HAP-1 (cell line): Measurements from ENCODE around the gene CCDC88A.

Experiments
- DNase-seq, 2 experiments: peaks; one replicate each; pipeline ENCODE4 v3.0.0-alpha.2; 2016 to 2020; ENCODE audit warnings: low spot score in 2 of 2
- H3K27me3 ChIP-seq: fragments of 250-450 bp; sonication (Bioruptor Pico); 2 replicates; pipeline ENCODE4 v1.5.1; 2020; ENCODE audit warnings: low read depth, mild to moderate bottlenecking, moderate library complexity
- H3K36me3 ChIP-seq: fragments of 250-450 bp; sonication (Bioruptor Pico); replicated peaks from 2 replicates; pipeline ENCODE4 v1.5.1; 2020; ENCODE audit warnings: mild to moderate bottlenecking
- H3K4me1 ChIP-seq: fragments of 250-450 bp; sonication (Bioruptor Pico); 2 replicates; pipeline ENCODE4 v1.5.1; 2020; ENCODE audit warnings: mild to moderate bottlenecking
- H3K4me3 ChIP-seq: fragments of 250-450 bp; sonication (Bioruptor Pico); 2 replicates; pipeline ENCODE4 v1.5.1; 2020; ENCODE audit warnings: mild to moderate bottlenecking, moderate library complexity
- H3K9me3 ChIP-seq: fragments of 250-450 bp; sonication (Bioruptor Pico); 2 replicates; pipeline ENCODE4 v1.5.1; 2020; ENCODE audit warnings: mild to moderate bottlenecking, moderate library complexity
- in situ Hi-C: fragments of 300-500 bp; cut with MboI; formaldehyde crosslinking; loops from 3 replicates; pipeline ENCODE4 v1.14.3; 2020; ENCODE audit warnings: low sequenced_read_pairs, inconsistent platforms, mixed read lengths

Gene CCDC88A

DNA sequence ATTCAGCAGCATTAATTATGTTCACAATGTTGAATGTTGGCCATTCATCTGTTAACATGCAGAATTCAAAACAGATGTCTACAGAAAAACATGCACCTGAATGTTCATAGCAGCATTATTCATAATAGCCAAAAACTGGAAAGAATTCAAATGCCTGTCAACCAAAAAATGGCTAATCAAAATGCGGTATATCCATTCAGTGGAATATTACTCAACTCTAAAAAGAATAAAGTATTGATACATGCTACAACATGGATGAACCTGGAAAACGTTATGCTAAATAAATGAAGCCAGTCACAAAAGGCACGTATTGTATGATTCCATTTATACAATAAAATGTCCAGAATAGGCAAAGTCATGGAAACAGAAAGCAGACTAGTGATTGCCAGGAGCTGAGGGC, 68.0 kb downstream of the CCDC88A start:
- Histone ChIP-seq H3K9me3 (no peaks in the 10 kb centered on the region), H3K4me3 (no peak overlapping the region), H3K27me3 (no peaks in the 10 kb centered on the region), H3K4me1 (no peaks in the 10 kb centered on the region), H3K36me3 (peaks cover 11% of the 10 kb centered on the region)
- DNase-seq = no peak
- in situ Hi-C loops = no loop called here

DNA sequence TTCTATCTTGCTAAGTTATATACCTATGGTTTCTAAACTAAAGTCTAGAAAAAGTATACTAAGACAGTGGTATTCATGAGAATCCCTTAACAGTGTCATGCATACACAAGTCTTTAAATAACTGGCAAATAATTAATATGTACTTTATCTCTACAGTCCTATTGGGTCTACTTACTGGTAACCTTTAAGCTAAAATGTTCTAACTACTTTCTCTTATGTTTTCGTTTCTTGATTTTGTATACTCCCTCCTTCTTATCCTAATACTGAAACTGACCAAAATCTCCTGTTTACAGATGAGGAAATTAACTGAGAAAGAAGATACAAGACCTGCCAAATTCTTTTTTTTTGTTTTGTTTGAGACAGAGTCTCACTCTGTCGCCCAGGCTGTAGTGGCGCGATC, 74.6 kb downstream of the CCDC88A start:
- Histone ChIP-seq H3K36me3 (peaks cover 4% of the 10 kb centered on the region), H3K9me3 (no peaks in the 10 kb centered on the region), H3K4me3 (no peak overlapping the region), H3K27me3 (no peaks in the 10 kb centered on the region), H3K4me1 (peaks cover 3% of the 10 kb centered on the region; the same call in 1 of the 2 replicates)
- no peak for DNase-seq
- in situ Hi-C loops = no loop called here

DNA sequence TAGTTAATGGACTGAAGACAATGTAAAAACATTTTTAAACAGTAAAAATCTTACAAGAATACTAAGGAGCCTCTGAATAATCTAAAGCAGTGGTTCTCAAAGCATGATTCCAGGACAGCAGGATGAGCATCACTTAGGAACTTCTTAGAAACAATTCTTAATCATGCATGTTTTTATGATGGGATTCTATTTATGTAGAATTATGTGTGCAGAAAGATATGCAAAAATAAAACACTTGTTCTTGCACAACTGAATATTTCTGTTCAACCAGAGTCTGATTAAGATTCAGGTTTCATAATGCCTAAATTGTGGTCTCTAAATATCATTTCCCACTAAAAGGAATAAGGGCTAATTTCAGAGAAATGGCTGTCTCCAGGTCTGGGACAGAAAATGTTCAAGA, 81.4 kb downstream of the CCDC88A start:
- Histone ChIP-seq H3K4me3 (no peak overlapping the region), H3K9me3 (no peaks in the 10 kb centered on the region), H3K4me1 (peaks cover 3% of the 10 kb centered on the region; the same call in 1 of the 2 replicates), H3K36me3 (peaks cover 9% of the 10 kb centered on the region), H3K27me3 (no peaks in the 10 kb centered on the region)
- in situ Hi-C loops = no loop called here
- DNase-seq = no peak

DNA sequence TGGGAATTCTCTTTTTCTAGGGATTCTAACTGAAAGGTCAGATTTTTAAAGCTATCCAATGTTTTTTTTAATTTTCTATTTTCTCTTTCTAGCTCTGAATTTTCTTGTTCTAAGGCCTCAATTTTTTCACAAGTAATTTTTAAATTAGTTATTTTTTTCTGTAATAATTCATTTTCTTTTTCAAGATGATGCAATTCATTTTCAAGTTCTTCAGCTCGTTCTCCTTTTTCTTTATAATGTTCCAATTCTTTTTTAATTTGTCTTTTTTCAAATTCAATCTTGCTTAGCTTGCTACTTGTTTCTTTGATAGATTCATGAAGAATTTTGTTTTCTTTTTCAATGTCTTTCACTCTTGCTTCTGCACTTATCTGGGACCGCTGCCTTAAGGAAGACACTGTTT, 84.9 kb downstream of the CCDC88A start:
- Histone ChIP-seq H3K36me3 (peaks cover 12% of the 10 kb centered on the region), H3K4me1 (no peaks in the 10 kb centered on the region), H3K27me3 (no peaks in the 10 kb centered on the region), H3K4me3 (no peak overlapping the region), H3K9me3 (no peaks in the 10 kb centered on the region)
- DNase-seq = no peak
- in situ Hi-C loops = no loop called here

DNA sequence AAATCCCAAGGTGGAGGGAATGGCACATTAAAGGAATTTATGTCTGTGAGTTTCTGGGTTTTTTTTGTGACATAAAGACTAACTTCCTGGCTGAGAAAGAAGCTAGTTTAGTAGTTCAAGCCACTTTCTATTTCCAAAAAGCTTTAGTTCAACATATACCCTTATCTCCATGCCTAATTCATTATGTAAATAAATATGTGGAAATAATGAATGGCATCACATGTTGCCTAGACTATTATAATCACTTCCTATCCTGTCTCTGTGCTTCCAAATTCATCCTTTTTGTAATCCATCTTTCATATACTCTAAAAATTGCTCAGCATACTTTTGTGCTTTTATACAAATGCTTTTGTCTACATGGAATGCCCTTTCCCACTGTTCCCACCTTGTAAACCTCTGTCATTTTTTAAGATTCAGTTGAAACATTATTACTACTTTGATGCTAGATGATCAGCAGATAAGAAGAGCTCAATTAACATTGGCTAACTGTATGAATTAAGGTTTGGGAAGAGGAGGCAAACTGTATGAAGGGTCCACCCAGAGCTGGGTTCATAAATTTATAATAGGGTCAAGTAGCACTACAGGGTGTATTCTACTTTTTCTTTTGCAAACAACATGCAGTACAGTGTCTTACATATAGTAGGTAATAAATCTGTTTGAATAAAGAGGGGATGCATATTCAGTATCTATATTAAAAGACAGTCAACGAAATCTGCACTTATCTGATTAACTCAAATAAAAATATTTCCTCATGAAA, 88.9 kb downstream of the CCDC88A start:
- no peak for DNase-seq
- Histone ChIP-seq H3K36me3 (peaks cover 16% of the 10 kb centered on the region), H3K9me3 (no peaks in the 10 kb centered on the region), H3K4me3 (no peak overlapping the region), H3K27me3 (no peaks in the 10 kb centered on the region), H3K4me1 (no peaks in the 10 kb centered on the region)
- in situ Hi-C loops = no loop called here

DNA sequence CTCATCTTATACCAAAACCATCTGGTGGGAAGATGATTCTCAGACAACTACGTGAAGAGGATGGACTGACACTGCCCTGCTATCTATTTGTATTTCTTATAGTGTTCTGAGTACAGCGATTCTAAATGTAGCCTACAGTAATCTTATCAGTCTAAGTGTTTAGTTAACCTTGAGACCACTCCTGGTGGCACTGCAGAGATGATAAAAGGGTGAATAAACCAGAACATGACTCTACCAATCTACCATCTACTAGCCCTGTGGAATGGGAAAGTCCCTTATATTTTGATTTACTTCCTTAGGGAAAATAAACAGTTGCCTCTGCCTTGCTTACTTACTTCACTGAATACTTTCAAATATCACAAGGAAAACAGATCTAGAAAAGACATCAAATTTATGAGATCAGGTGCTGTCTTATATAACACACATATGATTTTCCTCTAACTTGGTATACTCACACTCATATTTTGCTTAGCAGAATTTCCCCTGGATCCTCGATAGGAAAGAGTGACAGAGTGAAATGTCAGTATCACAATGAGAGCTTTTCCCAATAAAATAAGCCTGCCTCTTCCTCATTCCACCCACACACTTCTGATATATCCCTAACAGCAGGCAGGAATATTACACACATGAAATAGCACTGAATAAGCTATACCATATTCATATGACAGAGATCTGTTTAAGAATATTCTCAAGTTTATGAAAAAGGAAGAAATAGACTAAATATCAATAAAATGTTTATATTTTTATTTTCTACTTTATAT, 92.0 kb downstream of the CCDC88A start:
- peaks cover 2% of the 10 kb centered on the region; the same call in 1 of the 2 replicates for H3K4me1 ChIP-seq
- H3K4me3 ChIP-seq = no peak overlapping the region
- no peaks in the 10 kb centered on the region for H3K9me3 ChIP-seq
- in situ Hi-C loops = no loop called here
- no peaks in the 10 kb centered on the region for H3K27me3 ChIP-seq
- no peak for DNase-seq
- H3K36me3 ChIP-seq = 0 out of 2 replicates have a peak, but pooled peaks cover 3% of the 10 kb centered on the region

DNA sequence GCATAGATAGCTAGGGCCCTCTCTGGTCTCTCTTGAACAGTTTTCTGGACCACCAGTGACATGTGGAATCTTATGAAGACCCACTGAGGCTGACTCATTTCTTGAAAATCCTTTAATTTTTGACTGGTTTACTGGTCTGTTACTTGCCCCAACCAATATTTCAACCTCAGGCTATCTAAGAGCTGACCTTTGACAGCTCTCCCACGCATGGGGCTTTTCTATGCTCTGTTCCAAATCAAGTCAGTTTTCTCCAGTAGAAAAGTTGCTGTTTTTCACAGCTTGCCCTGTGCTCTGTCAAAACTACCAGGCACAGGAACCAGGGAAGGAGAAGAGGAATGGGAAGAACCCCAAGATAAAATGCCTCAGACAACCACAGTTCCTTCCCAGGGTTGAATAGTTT, 104.7 kb downstream of the CCDC88A start:
- Histone ChIP-seq H3K27me3 (no peaks in the 10 kb centered on the region), H3K4me3 (no peak overlapping the region), H3K36me3 (peaks cover 22% of the 10 kb centered on the region), H3K4me1 (no peaks in the 10 kb centered on the region), H3K9me3 (no peaks in the 10 kb centered on the region)
- in situ Hi-C loops = no loop called here
- DNase-seq = no peak

DNA sequence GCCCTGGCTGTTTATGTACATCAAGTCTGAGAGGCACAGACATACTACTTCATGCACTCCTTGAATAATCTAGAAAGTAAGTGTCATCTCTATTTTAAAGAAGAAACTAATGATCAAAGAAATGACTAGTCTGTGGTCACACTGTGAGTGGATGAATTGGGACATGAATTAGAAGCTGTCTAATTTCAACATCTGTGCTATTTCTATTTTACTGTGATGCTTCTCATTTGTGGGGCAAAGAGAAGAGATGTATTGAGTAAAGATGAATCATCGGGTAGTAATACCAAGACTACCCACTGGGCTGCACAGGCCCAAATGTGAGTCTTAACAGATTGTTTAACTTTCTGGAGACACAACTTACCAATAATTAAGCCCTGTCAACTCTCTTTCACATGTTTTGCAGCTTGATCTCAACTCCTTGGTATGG, 108.2 kb downstream of the CCDC88A start:
- no peak overlapping the region for H3K4me3 ChIP-seq
- H3K4me1 ChIP-seq = no peaks in the 10 kb centered on the region
- DNase-seq = no peak
- no peaks in the 10 kb centered on the region for H3K9me3 ChIP-seq
- peaks cover 25% of the 10 kb centered on the region for H3K36me3 ChIP-seq
- in situ Hi-C loops = no loop called here
- H3K27me3 ChIP-seq = no peaks in the 10 kb centered on the region

DNA sequence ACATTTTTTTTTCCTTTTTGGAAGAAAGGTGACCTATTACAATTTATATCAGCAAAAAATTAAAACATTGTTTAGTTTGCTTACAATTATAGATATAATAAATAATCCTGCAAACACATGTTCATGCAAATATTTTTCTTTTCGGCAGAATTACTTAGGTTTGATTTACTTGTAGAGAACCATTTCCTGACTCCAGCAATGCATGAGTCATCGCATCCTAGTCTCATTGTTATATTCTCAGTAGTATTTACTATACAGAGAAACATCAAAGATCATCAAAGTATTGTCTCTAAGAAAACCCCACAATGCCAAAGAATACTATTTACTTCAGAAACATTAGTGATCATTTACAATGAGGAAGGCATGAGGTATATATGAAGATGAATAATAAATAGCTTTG, 110.2 kb downstream of the CCDC88A start:
- in situ Hi-C loops = no loop called here

DNA sequence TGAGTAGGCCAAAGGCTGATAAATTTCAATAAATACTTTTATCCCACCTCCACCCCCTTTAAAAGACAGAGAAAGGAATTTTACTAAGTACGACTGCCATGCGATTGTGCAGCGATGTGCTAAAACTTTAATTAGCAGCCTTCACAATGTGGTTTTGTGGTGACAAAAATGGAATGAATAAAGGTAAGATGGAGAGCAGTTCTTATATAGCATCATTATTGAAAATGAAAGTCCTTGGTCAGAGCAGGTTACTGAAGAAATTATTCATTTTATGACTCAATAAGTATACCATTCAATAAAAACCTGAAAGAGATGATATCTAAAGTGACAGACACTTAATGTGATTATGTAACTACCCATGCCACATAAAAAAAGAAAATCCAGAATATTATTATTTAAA, 117.4 kb downstream of the CCDC88A start:
- Histone ChIP-seq H3K36me3 (peaks cover 10% of the 10 kb centered on the region), H3K9me3 (no peaks in the 10 kb centered on the region), H3K4me1 (no peaks in the 10 kb centered on the region), H3K27me3 (no peaks in the 10 kb centered on the region), H3K4me3 (no peak overlapping the region)
- DNase-seq = no peak
- in situ Hi-C loops = no loop called here

More for the DNA sequence above, 110.2 kb downstream of the CCDC88A start:
- Histone ChIP-seq H3K9me3 (no peaks in the 10 kb centered on the region), H3K4me3 (no peak overlapping the region), H3K4me1 (no peaks in the 10 kb centered on the region), H3K36me3 (peaks cover 19% of the 10 kb centered on the region), H3K27me3 (no peaks in the 10 kb centered on the region)
- DNase-seq = no peak

DNA sequence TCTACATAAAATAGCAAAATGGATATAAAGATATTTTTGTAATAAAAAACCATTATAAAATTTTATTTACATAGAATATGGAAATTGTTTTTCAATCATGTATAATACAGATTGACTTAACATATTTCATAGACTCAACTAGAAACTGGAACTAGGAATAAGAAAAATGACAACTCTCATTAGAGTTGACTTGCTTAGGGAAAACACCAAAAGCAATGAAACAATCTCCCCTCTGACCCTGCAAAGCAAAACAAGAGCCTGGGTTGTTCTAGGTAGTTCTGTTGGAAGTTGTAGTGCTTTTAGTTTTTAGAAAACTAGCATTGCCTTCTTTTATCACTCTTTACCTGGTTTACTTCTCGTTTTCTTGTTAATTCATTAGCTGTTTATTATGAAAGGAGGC, 118.4 kb downstream of the CCDC88A start:
- Histone ChIP-seq H3K27me3 (no peaks in the 10 kb centered on the region), H3K9me3 (no peaks in the 10 kb centered on the region), H3K4me3 (no peak overlapping the region), H3K4me1 (no peaks in the 10 kb centered on the region), H3K36me3 (peaks cover 10% of the 10 kb centered on the region)
- DNase-seq = no peak
- in situ Hi-C loops = no loop called here

DNA sequence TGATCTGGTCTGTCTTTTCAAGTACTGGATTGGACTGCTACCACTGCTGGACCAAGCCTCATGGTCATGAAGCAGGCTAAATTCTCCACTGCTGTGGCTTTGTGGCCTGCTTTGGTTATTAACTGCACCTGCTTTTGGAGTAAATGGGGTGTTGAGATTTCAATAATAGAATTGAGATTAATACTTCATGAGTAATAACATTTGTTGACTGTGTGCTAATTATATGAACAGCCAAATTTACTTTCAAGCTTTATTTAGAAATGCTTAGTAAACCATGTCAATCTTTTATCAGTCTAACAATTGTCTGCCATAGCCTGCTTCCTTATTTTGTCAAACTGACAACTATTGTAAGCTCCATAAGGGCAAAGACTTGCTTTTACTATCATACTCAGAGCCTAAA, 123.3 kb downstream of the CCDC88A start:
- no peak for DNase-seq
- no peaks in the 10 kb centered on the region for H3K27me3 ChIP-seq
- in situ Hi-C loops = no loop called here
- H3K4me1 ChIP-seq = no peaks in the 10 kb centered on the region
- H3K36me3 ChIP-seq = peaks cover 16% of the 10 kb centered on the region
- no peaks in the 10 kb centered on the region for H3K9me3 ChIP-seq
- no peak overlapping the region for H3K4me3 ChIP-seq

DNA sequence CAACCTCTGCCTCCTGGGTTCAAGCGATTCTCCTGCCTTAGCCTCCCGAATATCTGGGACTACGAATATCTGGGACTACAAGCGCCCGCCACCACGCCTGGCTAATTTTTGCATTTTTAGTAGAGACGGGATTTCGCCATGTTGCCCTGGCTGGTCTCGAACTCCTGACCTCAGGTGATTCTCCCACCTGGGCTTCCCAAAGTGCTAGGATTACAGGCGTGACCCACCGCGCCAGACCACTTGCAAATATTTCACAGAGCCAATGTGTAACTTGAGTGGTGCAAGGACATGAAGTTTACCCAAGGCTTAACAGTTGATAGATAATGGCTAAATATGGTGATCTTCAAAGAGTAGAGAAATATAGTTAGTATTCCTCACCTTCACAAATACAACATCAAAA, 136.6 kb downstream of the CCDC88A start:
- Histone ChIP-seq H3K27me3 (no peaks in the 10 kb centered on the region), H3K4me1 (peaks cover 54% of the 10 kb centered on the region), H3K9me3 (no peaks in the 10 kb centered on the region), H3K4me3 (no peak overlapping the region), H3K36me3 (no peaks in the 10 kb centered on the region; the same call in 1 of the 2 replicates)
- no peak for DNase-seq
- in situ Hi-C loops = no loop called here
